A549 (cell line): ENCODE results near the gene CHST11.

ENCODE experiments used
- CTCF ChIP-seq: fragments of >200 bp; sonication (Bioruptor Twin); formaldehyde crosslinking; IDR thresholded peaks from 3 replicates; pipeline ENCODE4 v1.5.1; 2016
- EHMT2 ChIP-seq: fragments of 200-600 bp; sonication (generic); IDR thresholded peaks from 2 replicates; pipeline ENCODE4 v1.6.1; 2016; ENCODE audit warnings: antibody characterized with exemption, low read depth, mild to moderate bottlenecking, moderate library complexity
- JUNB ChIP-seq: fragments of >200 bp; sonication (Bioruptor Twin); formaldehyde crosslinking; IDR thresholded peaks from 2 replicates; pipeline ENCODE4 v1.6.1; 2016
- MAX ChIP-seq: IDR thresholded peaks from 2 replicates; pipeline ENCODE4 v1.6.1; 2012
- NPAS2 ChIP-seq: fragments of 250-450 bp; sonication (Bioruptor Pico); IDR thresholded peaks from 2 replicates; pipeline ENCODE4 v1.8.0; 2022; ENCODE audit warnings: mild to moderate bottlenecking, moderate library complexity, borderline replicate concordance
- PBX3 ChIP-seq: IDR thresholded peaks from 2 replicates; pipeline ENCODE4 v1.6.1; 2012
- POLR2A ChIP-seq: IDR thresholded peaks from 2 replicates; pipeline ENCODE4 v1.6.1; 2012; ENCODE audit warnings: mild to moderate bottlenecking, low read length
- POLR2AphosphoS2 ChIP-seq: conservative IDR thresholded peaks from 2 replicates; pipeline ENCODE4 v1.6.1; 2012; ENCODE audit warnings: low read length, improper control_type of control experiment, inconsistent platforms
- REST ChIP-seq: fragments of 200-600 bp; sonication (generic); IDR thresholded peaks from 2 replicates; pipeline ENCODE4 v1.6.1; 2016; ENCODE audit warnings: antibody characterized with exemption, mild to moderate bottlenecking, moderate library complexity
- USF2 ChIP-seq: fragments of 450-650 bp; IDR thresholded peaks from 2 replicates; pipeline ENCODE4 v1.6.1; 2014; ENCODE audit warnings: antibody characterized with exemption

GRCh38 chr12:104698871-104699270, 242.1 kb downstream of the CHST11 start:
- no peak for TF ChIP-seq MAX
- TF ChIP-seq CTCF, result no peak
- no peak for TF ChIP-seq PBX3
- TF ChIP-seq NPAS2 (CRISPR knock-in tag), result no peak
- TF ChIP-seq POLR2A, result no peak
- TF ChIP-seq EHMT2, result no peak
- no peak for TF ChIP-seq JUNB
- TF ChIP-seq REST, result no peak
- TF ChIP-seq USF2, result no peak
- TF ChIP-seq POLR2AphosphoS2, result no peak
